ENCODE measurements around the gene SMO. TPM values are rescaled to one million over a fixed set of nuclear protein-coding genes. Genes with fewer than 3 reads are reported as not detected.
A peak's percentile ranks its signal among the peaks of the same experiment; 100 is the strongest.

Gene SMO
- total RNA-seq, 1 donor from 2014 or later = 28.7 TPM

DNA sequence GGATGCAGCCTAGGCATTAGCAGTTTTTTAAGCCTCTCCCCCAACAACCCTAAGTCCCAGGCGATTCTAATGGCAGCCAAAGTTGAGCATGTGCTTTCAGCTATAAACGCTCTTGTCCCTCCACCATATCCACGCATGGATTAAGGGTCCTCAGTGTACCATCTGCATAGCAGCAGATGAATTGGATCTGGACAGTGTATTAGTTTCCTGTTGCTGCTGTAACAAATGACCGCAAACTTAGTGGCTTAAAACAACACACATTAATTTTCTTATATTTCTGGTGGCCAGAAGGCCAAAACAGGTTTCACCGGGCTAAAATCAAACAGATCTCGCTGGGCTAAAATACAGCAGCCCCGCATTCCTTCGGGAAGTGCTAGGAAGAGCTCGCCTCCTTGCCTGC lies 30.8 kb upstream of the SMO start:
- Histone ChIP-seq H3K4me3 (ENCODE audit: low read length in 3 of 3) (no peak overlapping the region), H3K27ac (ENCODE audit: low read depth, low read length) (no peak overlapping the region), H3K27me3 (ENCODE audit: control insufficient read depth in 3 of 3, insufficient read depth in 3 of 3, low read length in 3 of 3) (no peaks in the 10 kb centered on the region), H3K9ac (ENCODE audit: low read depth in 1 of 3, low read length in 3 of 3) (no peak overlapping the region), H3K9me3 (ENCODE audit: control insufficient read depth in 3 of 3, low read length in 3 of 3) (no peaks in the 10 kb centered on the region), H3K4me1 (ENCODE audit: control insufficient read depth in 3 of 3, insufficient read depth in 3 of 3, low read length in 3 of 3) (no peaks in the 10 kb centered on the region), H3K36me3 (ENCODE audit: control insufficient read depth in 3 of 3, insufficient read depth in 3 of 3, low read length in 3 of 3) (no peaks in the 10 kb centered on the region)

DNA sequence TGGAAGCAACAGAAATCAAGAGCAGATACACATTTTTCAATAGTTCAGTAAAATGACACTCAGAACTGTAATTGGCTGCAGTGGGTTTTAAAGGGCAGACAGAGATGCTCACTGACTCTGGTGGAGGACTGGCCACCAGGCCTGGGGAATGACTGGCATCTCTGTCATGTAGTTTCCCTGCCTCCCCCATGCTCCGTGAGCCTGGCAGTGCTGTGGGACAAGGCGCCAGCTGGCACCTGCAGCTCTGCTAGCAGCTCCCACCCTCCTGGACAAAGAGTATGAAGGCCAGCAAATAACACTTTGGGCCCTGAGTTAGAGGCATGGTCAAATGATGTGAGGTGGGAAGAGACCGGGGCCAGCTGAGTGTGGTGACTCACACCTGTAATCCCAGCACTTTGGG lies 28.9 kb upstream of the SMO start:
- no peaks in the 10 kb centered on the region for H3K4me1 ChIP-seq (ENCODE audit: control insufficient read depth in 3 of 3, insufficient read depth in 3 of 3, low read length in 3 of 3)
- no peaks in the 10 kb centered on the region for H3K36me3 ChIP-seq (ENCODE audit: control insufficient read depth in 3 of 3, insufficient read depth in 3 of 3, low read length in 3 of 3)
- no peak overlapping the region for H3K27ac ChIP-seq (ENCODE audit: low read depth, low read length)
- no peaks in the 10 kb centered on the region for H3K9me3 ChIP-seq (ENCODE audit: control insufficient read depth in 3 of 3, low read length in 3 of 3)
- no peak overlapping the region for H3K4me3 ChIP-seq (ENCODE audit: low read length in 3 of 3)
- no peaks in the 10 kb centered on the region for H3K27me3 ChIP-seq (ENCODE audit: control insufficient read depth in 3 of 3, insufficient read depth in 3 of 3, low read length in 3 of 3)
- H3K9ac ChIP-seq (ENCODE audit: low read depth in 1 of 3, low read length in 3 of 3) = no peak overlapping the region

GRCh38 chr7:129160161-129160905 lies 28.1 kb upstream of the SMO start:
- H3K27ac ChIP-seq (ENCODE audit: low read depth, low read length) = no peak overlapping the region
- no peak overlapping the region for H3K9ac ChIP-seq (ENCODE audit: low read depth in 1 of 3, low read length in 3 of 3)
- H3K4me1 ChIP-seq (ENCODE audit: control insufficient read depth in 3 of 3, insufficient read depth in 3 of 3, low read length in 3 of 3) = no peaks in the 10 kb centered on the region
- no peaks in the 10 kb centered on the region for H3K27me3 ChIP-seq (ENCODE audit: control insufficient read depth in 3 of 3, insufficient read depth in 3 of 3, low read length in 3 of 3)
- no peaks in the 10 kb centered on the region for H3K9me3 ChIP-seq (ENCODE audit: control insufficient read depth in 3 of 3, low read length in 3 of 3)
- no peaks in the 10 kb centered on the region for H3K36me3 ChIP-seq (ENCODE audit: control insufficient read depth in 3 of 3, insufficient read depth in 3 of 3, low read length in 3 of 3)
- no peak overlapping the region for H3K4me3 ChIP-seq (ENCODE audit: low read length in 3 of 3)

DNA sequence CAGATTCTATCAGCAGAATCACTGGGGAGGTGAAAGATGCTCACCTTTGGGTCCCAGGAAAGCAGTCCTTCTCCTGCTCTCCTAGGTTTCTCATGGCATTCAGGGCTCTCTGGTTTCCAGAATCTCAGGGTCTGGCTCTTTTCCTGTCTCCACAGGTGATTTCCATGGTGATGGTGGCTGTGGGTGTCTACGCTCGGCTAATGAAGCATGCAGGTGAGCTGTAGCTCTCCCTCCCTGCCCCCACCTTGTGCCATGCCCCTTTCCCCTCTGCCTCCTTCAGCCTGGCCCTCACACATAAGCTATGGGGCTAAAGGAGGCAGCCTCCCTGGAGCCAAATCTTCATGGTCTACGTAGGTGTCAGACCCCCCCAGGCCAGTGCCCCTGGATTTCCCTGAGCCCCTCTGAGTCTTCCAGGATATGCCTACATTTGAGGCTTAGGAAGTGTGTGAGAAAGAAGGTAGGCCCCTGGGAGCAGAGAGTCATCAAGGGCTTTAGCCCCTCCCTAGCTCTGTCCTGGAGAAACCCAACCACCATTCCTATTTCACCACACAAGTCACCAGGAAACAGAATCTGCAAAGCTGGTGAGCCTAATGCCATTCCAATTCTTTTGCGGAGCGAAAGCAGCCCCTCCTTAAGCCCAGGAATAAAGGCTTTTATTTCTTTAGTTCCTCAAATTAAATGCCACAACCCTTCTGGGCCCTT lies 26.8 kb upstream of the SMO start:
- H3K9me3 ChIP-seq (ENCODE audit: control insufficient read depth in 3 of 3, low read length in 3 of 3) = no peaks in the 10 kb centered on the region
- no peaks in the 10 kb centered on the region for H3K4me1 ChIP-seq (ENCODE audit: control insufficient read depth in 3 of 3, insufficient read depth in 3 of 3, low read length in 3 of 3)
- no peaks in the 10 kb centered on the region for H3K27me3 ChIP-seq (ENCODE audit: control insufficient read depth in 3 of 3, insufficient read depth in 3 of 3, low read length in 3 of 3)
- H3K36me3 ChIP-seq (ENCODE audit: control insufficient read depth in 3 of 3, insufficient read depth in 3 of 3, low read length in 3 of 3) = no peaks in the 10 kb centered on the region
- no peak overlapping the region for H3K4me3 ChIP-seq (ENCODE audit: low read length in 3 of 3)
- H3K27ac ChIP-seq (ENCODE audit: low read depth, low read length) = no peak overlapping the region
- no peak overlapping the region for H3K9ac ChIP-seq (ENCODE audit: low read depth in 1 of 3, low read length in 3 of 3)

DNA sequence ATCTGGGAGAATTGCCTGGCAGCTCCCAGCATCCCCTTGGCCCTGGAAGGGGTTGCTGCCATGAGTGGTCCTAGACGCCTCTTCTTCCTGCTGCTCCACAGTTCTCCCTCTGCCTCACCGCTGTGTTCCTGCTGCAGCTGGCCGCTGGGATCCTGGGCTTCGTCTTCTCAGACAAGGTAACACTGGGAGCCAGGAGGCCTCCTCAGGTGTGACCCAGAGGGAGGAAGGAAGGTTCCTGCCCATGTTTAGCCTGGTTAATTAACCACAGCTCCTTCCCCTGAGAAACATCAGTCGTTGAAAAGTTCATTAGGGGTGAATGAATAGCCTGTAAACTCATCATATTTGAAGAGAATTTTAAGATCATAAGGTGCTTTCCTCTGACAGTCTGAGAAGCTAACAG lies 25.7 kb upstream of the SMO start:
- Histone ChIP-seq H3K9ac (ENCODE audit: low read depth in 1 of 3, low read length in 3 of 3) (no peak overlapping the region), H3K4me1 (ENCODE audit: control insufficient read depth in 3 of 3, insufficient read depth in 3 of 3, low read length in 3 of 3) (no peaks in the 10 kb centered on the region), H3K9me3 (ENCODE audit: control insufficient read depth in 3 of 3, low read length in 3 of 3) (no peaks in the 10 kb centered on the region), H3K27ac (ENCODE audit: low read depth, low read length) (no peak overlapping the region), H3K36me3 (ENCODE audit: control insufficient read depth in 3 of 3, insufficient read depth in 3 of 3, low read length in 3 of 3) (peaks cover 0 to 2% (median 0%) of the 10 kb centered on the region in 3 donors), H3K4me3 (ENCODE audit: low read length in 3 of 3) (no peak overlapping the region), H3K27me3 (ENCODE audit: control insufficient read depth in 3 of 3, insufficient read depth in 3 of 3, low read length in 3 of 3) (peaks cover 0 to 2% (median 0%) of the 10 kb centered on the region in 3 donors)

DNA sequence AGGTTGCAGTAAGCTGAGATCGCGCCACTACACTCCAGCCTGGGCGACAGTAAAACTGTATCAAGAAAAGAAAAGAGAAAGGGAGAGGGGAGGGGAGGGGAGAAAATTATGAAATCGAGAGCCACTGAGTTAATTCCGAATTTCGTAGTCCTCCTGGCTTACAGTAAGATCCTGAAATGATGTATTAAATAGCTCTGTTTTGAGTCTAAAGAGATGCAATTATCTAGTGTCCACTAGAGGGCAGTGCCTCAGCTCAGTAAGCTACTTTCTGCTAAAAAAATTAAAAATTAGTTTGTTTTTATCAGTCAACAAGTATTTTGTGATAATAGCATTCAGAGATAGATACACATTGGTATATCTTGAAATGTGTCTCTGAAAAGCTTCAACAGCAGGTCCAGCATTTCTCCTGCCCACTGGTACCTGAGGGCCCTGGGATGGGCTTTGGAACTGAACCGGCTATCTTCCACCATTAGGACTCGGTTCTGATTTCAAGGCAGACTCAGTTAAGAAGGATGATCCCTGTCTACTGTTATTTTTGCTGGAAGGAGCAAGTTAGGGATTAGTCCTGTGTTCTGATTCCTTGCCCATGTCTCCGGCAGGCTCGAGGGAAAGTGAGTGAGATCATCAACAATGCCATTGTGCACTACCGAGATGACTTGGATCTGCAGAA lies 24.4 kb upstream of the SMO start:
- Histone ChIP-seq H3K27ac (ENCODE audit: low read depth, low read length) (no peak overlapping the region), H3K4me1 (ENCODE audit: control insufficient read depth in 3 of 3, insufficient read depth in 3 of 3, low read length in 3 of 3) (no peaks in the 10 kb centered on the region), H3K9ac (ENCODE audit: low read depth in 1 of 3, low read length in 3 of 3) (no peak overlapping the region), H3K27me3 (ENCODE audit: control insufficient read depth in 3 of 3, insufficient read depth in 3 of 3, low read length in 3 of 3) (peaks cover 0 to 6% (median 6%) of the 10 kb centered on the region in 3 donors), H3K36me3 (ENCODE audit: control insufficient read depth in 3 of 3, insufficient read depth in 3 of 3, low read length in 3 of 3) (peaks cover 0 to 5% (median 0%) of the 10 kb centered on the region in 3 donors), H3K9me3 (ENCODE audit: control insufficient read depth in 3 of 3, low read length in 3 of 3) (no peaks in the 10 kb centered on the region), H3K4me3 (ENCODE audit: low read length in 3 of 3) (no peak overlapping the region)

DNA sequence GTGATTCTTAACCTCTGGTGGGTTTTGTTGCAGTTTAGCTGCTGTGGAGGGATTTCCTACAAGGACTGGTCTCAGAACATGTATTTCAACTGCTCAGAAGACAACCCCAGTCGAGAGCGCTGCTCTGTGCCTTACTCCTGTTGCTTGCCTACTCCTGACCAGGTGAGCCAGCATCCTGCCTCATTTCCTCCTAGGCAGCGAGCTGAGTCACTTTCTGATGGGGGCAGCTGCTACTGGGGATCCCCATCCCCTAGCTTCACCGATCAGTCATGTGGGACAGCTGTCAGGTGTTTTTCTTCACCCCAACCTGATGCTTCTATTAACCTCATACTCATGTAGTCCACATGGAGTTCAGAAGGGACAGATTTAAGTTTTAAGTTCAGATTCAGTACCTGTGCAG lies 21.7 kb upstream of the SMO start:
- Histone ChIP-seq H3K9me3 (ENCODE audit: control insufficient read depth in 3 of 3, low read length in 3 of 3) (no peaks in the 10 kb centered on the region), H3K27me3 (ENCODE audit: control insufficient read depth in 3 of 3, insufficient read depth in 3 of 3, low read length in 3 of 3) (peaks cover 0 to 6% (median 6%) of the 10 kb centered on the region in 3 donors), H3K9ac (ENCODE audit: low read depth in 1 of 3, low read length in 3 of 3) (no peak overlapping the region), H3K4me1 (ENCODE audit: control insufficient read depth in 3 of 3, insufficient read depth in 3 of 3, low read length in 3 of 3) (no peaks in the 10 kb centered on the region), H3K27ac (ENCODE audit: low read depth, low read length) (no peak overlapping the region), H3K4me3 (ENCODE audit: low read length in 3 of 3) (no peak overlapping the region), H3K36me3 (ENCODE audit: control insufficient read depth in 3 of 3, insufficient read depth in 3 of 3, low read length in 3 of 3) (peaks cover 0 to 5% (median 0%) of the 10 kb centered on the region in 3 donors)

GRCh38 chr7:129167817-129168216 lies 20.6 kb upstream of the SMO start:
- H3K4me1 ChIP-seq (ENCODE audit: control insufficient read depth in 3 of 3, insufficient read depth in 3 of 3, low read length in 3 of 3) = no peaks in the 10 kb centered on the region
- H3K9me3 ChIP-seq (ENCODE audit: control insufficient read depth in 3 of 3, low read length in 3 of 3) = no peaks in the 10 kb centered on the region
- H3K27ac ChIP-seq (ENCODE audit: low read depth, low read length) = no peak overlapping the region
- peaks cover 0 to 6% (median 6%) of the 10 kb centered on the region in 3 donors for H3K27me3 ChIP-seq (ENCODE audit: control insufficient read depth in 3 of 3, insufficient read depth in 3 of 3, low read length in 3 of 3)
- H3K9ac ChIP-seq (ENCODE audit: low read depth in 1 of 3, low read length in 3 of 3) = no peak overlapping the region
- H3K4me3 ChIP-seq (ENCODE audit: low read length in 3 of 3) = no peak overlapping the region
- peaks cover 0 to 5% (median 0%) of the 10 kb centered on the region in 3 donors for H3K36me3 ChIP-seq (ENCODE audit: control insufficient read depth in 3 of 3, insufficient read depth in 3 of 3, low read length in 3 of 3)

GRCh38 chr7:129168231-129169021 lies 20.0 kb upstream of the SMO start:
- peak overlapping the region in 1 of 3 donors; percentile 35 for H3K4me3 ChIP-seq (ENCODE audit: low read length in 3 of 3)

More at GRCh38 chr7:129168231-129169021, 20.0 kb upstream of the SMO start:
- Histone ChIP-seq H3K9me3 (ENCODE audit: control insufficient read depth in 3 of 3, low read length in 3 of 3) (no peaks in the 10 kb centered on the region), H3K9ac (ENCODE audit: low read depth in 1 of 3, low read length in 3 of 3) (peak overlapping the region in 1 of 3 donors; percentile 40), H3K27ac (ENCODE audit: low read depth, low read length) (no peak overlapping the region), H3K27me3 (ENCODE audit: control insufficient read depth in 3 of 3, insufficient read depth in 3 of 3, low read length in 3 of 3) (peaks cover 0 to 6% (median 6%) of the 10 kb centered on the region in 3 donors), H3K36me3 (ENCODE audit: control insufficient read depth in 3 of 3, insufficient read depth in 3 of 3, low read length in 3 of 3) (peaks cover 0 to 5% (median 0%) of the 10 kb centered on the region in 3 donors), H3K4me1 (ENCODE audit: control insufficient read depth in 3 of 3, insufficient read depth in 3 of 3, low read length in 3 of 3) (no peaks in the 10 kb centered on the region)
